ENCODE data around the gene OR13J1.

Gene OR13J1

DNA sequence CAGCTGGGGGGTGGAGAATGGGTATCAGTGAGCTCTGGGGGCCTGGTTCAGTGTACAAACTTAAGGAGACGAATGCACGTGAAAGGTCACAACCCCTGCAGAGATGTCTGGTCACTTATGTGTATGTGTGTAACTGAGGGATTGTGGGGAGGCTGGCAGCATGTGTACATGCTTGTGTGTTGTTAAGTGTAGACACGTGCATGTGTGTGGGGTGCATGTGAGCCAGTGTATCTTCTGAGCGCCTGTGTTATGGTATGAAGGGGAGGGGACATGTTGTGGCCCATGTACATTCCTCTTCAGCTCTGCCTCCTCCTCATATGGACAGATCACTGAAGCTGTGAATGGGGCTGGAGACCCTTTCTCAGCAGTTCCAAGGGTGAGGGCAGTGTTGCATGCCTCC lies 39.2 kb downstream of the OR13J1 start:
- H3K27me3 ChIP-seq (ENCODE audit: insufficient read depth, low read depth): no peaks in the 10 kb centered on the region
- no peaks in the 10 kb centered on the region for H3K36me3 ChIP-seq (ENCODE audit: insufficient read depth)
- no peak overlapping the region for H3K9ac ChIP-seq
- H3K4me2 ChIP-seq: no peak overlapping the region
- peaks cover 48% of the 10 kb centered on the region for H3K4me1 ChIP-seq (ENCODE audit: low read depth, poor library complexity, severe bottlenecking)
- no peak overlapping the region for H3K27ac ChIP-seq
- H2AFZ ChIP-seq (ENCODE audit: low read depth): no peak overlapping the region
- no peak overlapping the region for H3K4me3 ChIP-seq (IDR thresholded peaks at IDR 0.05; ENCODE audit: insufficient read depth, low read depth, low read length)
- no peaks in the 10 kb centered on the region for H3K79me2 ChIP-seq (ENCODE audit: insufficient read depth, low read depth)
- TF ChIP-seq, protein P1, sequence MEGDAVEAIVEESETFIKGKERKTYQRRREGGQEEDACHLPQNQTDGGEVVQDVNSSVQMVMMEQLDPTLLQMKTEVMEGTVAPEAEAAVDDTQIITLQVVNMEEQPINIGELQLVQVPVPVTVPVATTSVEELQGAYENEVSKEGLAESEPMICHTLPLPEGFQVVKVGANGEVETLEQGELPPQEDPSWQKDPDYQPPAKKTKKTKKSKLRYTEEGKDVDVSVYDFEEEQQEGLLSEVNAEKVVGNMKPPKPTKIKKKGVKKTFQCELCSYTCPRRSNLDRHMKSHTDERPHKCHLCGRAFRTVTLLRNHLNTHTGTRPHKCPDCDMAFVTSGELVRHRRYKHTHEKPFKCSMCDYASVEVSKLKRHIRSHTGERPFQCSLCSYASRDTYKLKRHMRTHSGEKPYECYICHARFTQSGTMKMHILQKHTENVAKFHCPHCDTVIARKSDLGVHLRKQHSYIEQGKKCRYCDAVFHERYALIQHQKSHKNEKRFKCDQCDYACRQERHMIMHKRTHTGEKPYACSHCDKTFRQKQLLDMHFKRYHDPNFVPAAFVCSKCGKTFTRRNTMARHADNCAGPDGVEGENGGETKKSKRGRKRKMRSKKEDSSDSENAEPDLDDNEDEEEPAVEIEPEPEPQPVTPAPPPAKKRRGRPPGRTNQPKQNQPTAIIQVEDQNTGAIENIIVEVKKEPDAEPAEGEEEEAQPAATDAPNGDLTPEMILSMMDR (conservative IDR thresholded peaks at IDR 0.05; ENCODE audit: low read depth, low read length): no peak
- H4K20me1 ChIP-seq (ENCODE audit: insufficient read depth): no peaks in the 10 kb centered on the region

DNA sequence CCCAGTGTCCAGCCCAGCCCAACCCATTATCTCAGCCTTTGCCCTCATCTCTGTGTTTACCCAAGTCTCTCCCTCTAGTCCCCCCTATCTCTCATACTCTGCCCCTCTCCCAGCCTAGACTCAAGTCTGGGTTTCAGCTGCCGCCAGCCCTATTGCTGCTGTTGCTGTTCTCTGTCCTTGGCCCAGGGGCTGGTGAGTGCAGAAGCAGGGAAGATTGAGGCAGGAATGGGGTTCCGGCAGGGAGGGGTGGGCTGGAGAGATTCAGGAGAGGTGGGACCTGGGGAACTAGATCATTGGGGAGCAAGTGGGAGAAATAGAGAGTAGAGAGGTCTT lies 40.5 kb downstream of the OR13J1 start:
- Histone ChIP-seq H3K79me2 (ENCODE audit: insufficient read depth, low read depth) (no peaks in the 10 kb centered on the region), H2AFZ (ENCODE audit: low read depth) (peak overlapping the region; percentile 93), H3K27me3 (ENCODE audit: insufficient read depth, low read depth) (no peaks in the 10 kb centered on the region)

DNA sequence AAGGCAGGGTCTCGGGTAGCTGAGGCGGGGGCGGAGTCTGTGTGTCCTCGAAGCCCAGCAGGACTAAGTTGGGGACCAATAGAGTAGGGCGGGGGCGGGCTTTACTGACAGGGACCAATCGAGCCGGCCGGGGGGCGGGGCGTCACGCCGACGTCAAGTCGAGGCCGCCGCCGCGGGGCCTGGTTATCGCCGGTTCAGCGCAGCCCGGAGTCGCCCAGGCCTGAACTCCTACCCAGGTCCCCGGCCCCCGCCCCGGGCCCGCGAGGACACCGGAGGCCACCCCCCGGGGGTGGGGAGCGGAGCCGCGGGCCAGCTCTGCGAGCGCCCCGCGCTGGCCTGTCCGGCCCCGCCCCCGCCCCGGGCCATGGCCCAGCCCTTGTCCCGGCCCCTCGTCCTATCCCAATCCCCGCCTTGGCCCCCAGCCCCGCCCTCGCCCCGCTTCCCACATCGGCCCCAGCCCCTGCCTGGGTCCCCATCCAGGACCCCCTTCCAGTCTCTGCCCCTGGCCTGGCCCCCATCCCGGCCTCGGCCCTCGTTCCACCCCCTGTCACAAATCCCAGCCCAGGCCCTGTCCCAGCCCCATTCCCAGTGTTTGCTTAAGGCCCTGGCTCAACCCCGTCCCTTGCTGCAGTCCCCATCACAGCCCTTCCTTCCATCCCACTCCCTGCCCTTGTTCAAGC lies 41.0 kb downstream of the OR13J1 start, which contains the start of gene TMEM8B:
TMEM8B (plus strand) TSS at position 145 of the 680 bp plus-strand sequence; CDS start at position 365, 220 bp downstream.
- Histone ChIP-seq H3K4me2 (peak within 1 kb of the TSS; percentile 74), H3K27me3 (ENCODE audit: insufficient read depth, low read depth) (no peaks in the 10 kb centered on the region), H4K20me1 (ENCODE audit: insufficient read depth) (no peaks in the 10 kb centered on the region), H3K4me1 (ENCODE audit: low read depth, poor library complexity, severe bottlenecking) (peaks cover 29% of the 10 kb centered on the region), H3K27ac (no peak within 1 kb of the TSS), H2AFZ (ENCODE audit: low read depth) (peak within 1 kb of the TSS; percentile 93), H3K4me3 (IDR thresholded peaks at IDR 0.05; ENCODE audit: insufficient read depth, low read depth, low read length) (no peak within 1 kb of the TSS), H3K36me3 (ENCODE audit: insufficient read depth) (no peaks in the 10 kb centered on the region), H3K9ac (peak within 1 kb of the TSS; percentile 29; the same call in 1 of the 2 replicates), H3K79me2 (ENCODE audit: insufficient read depth, low read depth) (no peaks in the 10 kb centered on the region)
- TF ChIP-seq, protein P1 (conservative IDR thresholded peaks at IDR 0.05; ENCODE audit: low read depth, low read length): no peak

More for the DNA sequence above, 40.5 kb downstream of the OR13J1 start:
- peaks cover 35% of the 10 kb centered on the region for H3K4me1 ChIP-seq (ENCODE audit: low read depth, poor library complexity, severe bottlenecking)
- TF ChIP-seq, protein P1 (conservative IDR thresholded peaks at IDR 0.05; ENCODE audit: low read depth, low read length): no peak
- H3K36me3 ChIP-seq (ENCODE audit: insufficient read depth): no peaks in the 10 kb centered on the region
- H4K20me1 ChIP-seq (ENCODE audit: insufficient read depth): no peaks in the 10 kb centered on the region
- H3K4me3 ChIP-seq (IDR thresholded peaks at IDR 0.05; ENCODE audit: insufficient read depth, low read depth, low read length): no peak overlapping the region
- H3K4me2 ChIP-seq: peak overlapping the region; percentile 67
- peak overlapping the region; percentile 29; the same call in 1 of the 2 replicates for H3K9ac ChIP-seq
- no peak overlapping the region for H3K27ac ChIP-seq

DNA sequence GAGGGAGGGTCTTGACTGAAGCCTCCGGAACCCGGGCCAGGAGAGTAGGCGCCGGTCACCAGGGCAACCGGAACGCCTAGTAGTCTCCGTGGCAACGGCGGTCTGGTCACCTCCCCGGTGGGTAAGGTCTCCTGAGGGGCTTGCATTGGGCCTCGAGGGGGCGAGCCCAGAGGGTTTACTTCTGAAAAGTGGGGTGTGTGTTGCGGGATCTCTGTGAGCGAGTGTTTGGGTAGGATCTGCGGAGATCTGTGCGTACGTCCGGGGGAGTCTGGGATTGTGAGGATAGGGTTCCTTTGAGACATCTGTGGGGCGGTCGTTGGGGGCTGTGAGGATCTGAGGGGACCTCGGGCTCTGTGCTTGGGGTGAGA lies 41.5 kb downstream of the OR13J1 start, which contains the start of gene FAM221B:
FAM221B (minus strand) TSS at position 17 of the 368 bp plus-strand sequence. CDS start 2,571 bp downstream, outside the sequence.
- TF ChIP-seq, protein P1 (conservative IDR thresholded peaks at IDR 0.05; ENCODE audit: low read depth, low read length): no peak
- Histone ChIP-seq H3K4me2 (peak within 1 kb of the TSS; percentile 74), H2AFZ (ENCODE audit: low read depth) (peak within 1 kb of the TSS; percentile 93), H4K20me1 (ENCODE audit: insufficient read depth) (no peaks in the 10 kb centered on the region), H3K27ac (no peak within 1 kb of the TSS), H3K4me3 (IDR thresholded peaks at IDR 0.05; ENCODE audit: insufficient read depth, low read depth, low read length) (no peak within 1 kb of the TSS), H3K27me3 (ENCODE audit: insufficient read depth, low read depth) (no peaks in the 10 kb centered on the region), H3K4me1 (ENCODE audit: low read depth, poor library complexity, severe bottlenecking) (peaks cover 24% of the 10 kb centered on the region), H3K9ac (peak within 1 kb of the TSS; percentile 29; the same call in 1 of the 2 replicates), H3K79me2 (ENCODE audit: insufficient read depth, low read depth) (no peaks in the 10 kb centered on the region), H3K36me3 (ENCODE audit: insufficient read depth) (no peaks in the 10 kb centered on the region)
